GM18502 (cell line): ENCODE measurements around the gene GUSB.
A peak's percentile ranks its signal among the peaks of the same experiment; 100 is the strongest.
"Not testable (repeated sequence)": the region's sequence is repeated elsewhere in the genome, so short reads cannot be mapped to it uniquely, and the experiment has no call there.

Experiments used
- ATAC-seq: cut with Tn5 transposase; IDR thresholded peaks from one replicate; pipeline ENCODE4 v1.9.1; 2021; ENCODE audit warnings: mild to moderate bottlenecking; ENCODE audit not compliant: unreplicated experiment, poor library complexity

GUSB gene

GRCh38 chr7:65981965-65982792 lies at the start of gene GUSB:
Gene GUSB, minus strand, starts transcription at chr7:65982213. Its CDS starts 30 bp downstream, at chr7:65982183.
- peak; percentile 89 for ATAC-seq

GRCh38 chr7:66028342-66028741 lies 46.3 kb upstream of the GUSB start:
- not testable (repeated sequence) for ATAC-seq

- ATAC-seq = no peak
These were observed 34.1 kb upstream of the GUSB start for GRCh38 chr7:66016131-66016461.

- ATAC-seq = no peak
These were observed 33.6 kb upstream of the GUSB start for GRCh38 chr7:66015440-66016130.

- ATAC-seq = no peak
These were observed 31.9 kb upstream of the GUSB start for GRCh38 chr7:66013938-66014337.

GRCh38 chr7:66007232-66007631 lies 25.2 kb upstream of the GUSB start:
- no peak for ATAC-seq

- ATAC-seq = not testable (repeated sequence)
These were observed 23.2 kb upstream of the GUSB start for GRCh38 chr7:66005115-66005671.

GRCh38 chr7:66000823-66001417 lies 18.9 kb upstream of the GUSB start:
- ATAC-seq = not testable (repeated sequence)

GRCh38 chr7:65994984-65995383 lies 13.0 kb upstream of the GUSB start:
- ATAC-seq = not testable (repeated sequence)

- ATAC-seq = no peak
These were observed 10.5 kb upstream of the GUSB start for GRCh38 chr7:65992526-65992925.

GRCh38 chr7:65991829-65992228 lies 9.8 kb upstream of the GUSB start:
- ATAC-seq = not testable (repeated sequence)

- no peak for ATAC-seq
These were observed 7.7 kb upstream of the GUSB start for GRCh38 chr7:65989694-65990080.

- not testable (repeated sequence) for ATAC-seq
These were observed 6.5 kb upstream of the GUSB start for GRCh38 chr7:65988503-65988902.

GRCh38 chr7:65988084-65988483 lies 6.1 kb upstream of the GUSB start:
- ATAC-seq = no peak

GRCh38 chr7:65983965-65984658 lies 2.1 kb upstream of the GUSB start:
- ATAC-seq = no peak

- ATAC-seq = peak; percentile 68
These were observed 1.3 kb downstream of the GUSB start for GRCh38 chr7:65980478-65981250.

- ATAC-seq = no peak
These were observed 2.2 kb downstream of the GUSB start for GRCh38 chr7:65979583-65980477.

GRCh38 chr7:65978891-65979582 lies 3.0 kb downstream of the GUSB start:
- no peak for ATAC-seq
